GM18498 (cell line): ENCODE measurements around the gene SULT1A2.
"Not testable (repeated sequence)": the region's sequence is repeated elsewhere in the genome, so short reads cannot be mapped to it uniquely, and the experiment has no call there.

ENCODE experiments used
- ATAC-seq: cut with Tn5 transposase; IDR thresholded peaks from one replicate; pipeline ENCODE4 v1.9.1; 2021; ENCODE audit warnings: mild to moderate bottlenecking, moderate library complexity; ENCODE audit not compliant: unreplicated experiment

The SULT1A2 gene

DNA sequence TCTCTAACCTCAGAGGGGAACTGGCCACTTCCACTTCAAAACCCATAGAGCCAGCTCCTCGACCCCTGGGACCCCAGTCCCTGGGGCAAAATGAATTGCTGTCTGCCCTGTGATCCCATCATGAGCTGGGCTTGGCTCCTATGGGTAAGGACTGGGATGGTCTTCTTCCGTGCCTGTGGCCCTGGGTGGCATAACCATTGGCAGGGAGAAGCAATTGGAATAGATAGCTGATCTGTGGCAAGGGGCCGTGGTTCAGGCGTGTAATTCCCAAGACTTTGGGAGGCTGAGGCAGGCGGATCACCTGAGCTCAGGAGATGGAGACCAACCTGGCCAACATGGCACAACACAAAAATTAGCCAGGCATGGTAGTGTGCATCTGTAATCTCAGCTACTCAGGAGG lies 4.3 kb downstream of the SULT1A2 start:
- no peak for ATAC-seq

GRCh38 chr16:28591355-28591754 lies 5.5 kb downstream of the SULT1A2 start:
- no peak for ATAC-seq

DNA sequence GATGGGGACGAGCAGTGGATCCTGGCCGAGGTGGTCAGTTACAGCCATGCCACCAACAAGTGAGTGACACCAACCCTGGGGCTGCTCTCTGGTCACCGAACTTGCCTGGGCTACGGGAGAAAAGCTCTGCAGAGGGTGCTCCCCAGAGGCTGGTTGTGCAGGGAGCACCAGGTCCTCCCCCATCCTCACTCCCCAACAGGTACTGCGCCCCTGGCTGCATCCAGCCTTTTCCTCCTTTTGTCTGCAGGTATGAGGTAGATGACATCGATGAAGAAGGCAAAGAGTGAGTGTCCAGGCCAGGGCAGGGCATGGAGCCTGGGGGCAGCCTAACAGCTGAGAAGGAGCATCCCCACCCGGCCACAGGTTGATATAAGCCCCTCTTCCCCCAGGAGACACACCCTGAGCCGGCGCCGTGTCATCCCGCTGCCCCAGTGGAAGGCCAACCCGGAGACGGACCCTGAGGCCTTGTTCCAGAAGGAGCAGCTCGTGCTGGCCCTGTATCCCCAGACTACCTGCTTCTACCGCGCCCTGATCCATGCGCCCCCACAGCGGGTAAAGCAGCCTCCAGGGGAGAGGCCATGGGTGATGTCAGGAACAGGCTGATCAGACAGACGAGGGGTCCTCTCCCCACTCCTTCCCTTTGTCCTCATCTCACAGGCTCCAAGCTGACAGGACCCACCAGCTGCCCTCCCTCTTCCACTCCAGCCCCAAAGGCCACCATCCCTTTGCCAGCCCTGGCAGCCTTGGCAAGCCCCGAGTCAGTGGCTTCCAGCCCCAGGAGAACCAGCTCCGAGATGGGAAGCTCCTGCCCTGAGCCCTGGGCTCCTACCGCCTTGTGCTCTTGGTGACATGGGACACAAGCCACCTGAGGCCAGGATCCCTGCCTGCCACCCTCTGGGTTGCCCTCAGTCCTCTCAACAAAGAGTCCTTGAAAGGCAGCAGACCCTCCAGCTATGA lies 6.2 kb downstream of the SULT1A2 start:
- ATAC-seq: no peak

DNA sequence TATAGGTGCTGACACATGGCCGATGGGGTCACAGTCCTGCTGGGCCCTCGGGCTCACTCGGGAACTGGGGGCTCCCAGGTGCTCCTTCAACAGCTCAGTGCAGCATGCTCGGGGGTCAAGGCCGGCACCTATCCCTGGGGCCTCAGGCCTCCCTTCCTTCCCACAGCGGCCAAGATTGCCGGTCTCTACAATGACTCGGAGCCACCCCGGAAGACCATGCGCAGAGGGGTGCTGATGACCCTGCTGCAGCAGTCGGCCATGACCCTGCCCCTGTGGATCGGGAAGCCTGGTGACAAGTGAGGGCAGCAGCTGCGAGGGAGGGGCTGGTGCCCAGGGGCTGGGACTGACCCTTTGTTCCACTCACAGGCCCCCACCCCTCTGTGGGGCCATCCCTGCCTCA lies 6.9 kb downstream of the SULT1A2 start:
- no peak for ATAC-seq

DNA sequence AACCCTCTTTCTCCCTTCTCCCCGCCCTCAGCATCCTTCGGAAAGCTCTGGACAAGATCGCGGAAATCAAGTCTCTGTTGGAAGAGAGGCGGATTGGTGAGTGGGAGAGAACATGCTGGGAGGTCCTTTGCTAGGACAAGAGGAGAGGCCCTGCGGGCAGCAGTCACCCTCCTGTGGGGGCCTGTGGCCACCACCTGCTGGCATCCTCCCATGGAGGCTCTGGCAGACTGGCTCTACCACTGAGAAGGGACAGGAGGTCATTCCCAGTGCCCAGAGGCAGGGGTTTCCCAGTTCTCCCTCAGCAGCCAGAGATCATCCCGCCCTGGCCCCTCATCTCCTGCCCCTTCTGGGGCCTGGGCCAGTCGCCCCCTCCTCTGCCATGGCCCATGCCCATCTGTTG lies 7.8 kb downstream of the SULT1A2 start:
- ATAC-seq: no peak

DNA sequence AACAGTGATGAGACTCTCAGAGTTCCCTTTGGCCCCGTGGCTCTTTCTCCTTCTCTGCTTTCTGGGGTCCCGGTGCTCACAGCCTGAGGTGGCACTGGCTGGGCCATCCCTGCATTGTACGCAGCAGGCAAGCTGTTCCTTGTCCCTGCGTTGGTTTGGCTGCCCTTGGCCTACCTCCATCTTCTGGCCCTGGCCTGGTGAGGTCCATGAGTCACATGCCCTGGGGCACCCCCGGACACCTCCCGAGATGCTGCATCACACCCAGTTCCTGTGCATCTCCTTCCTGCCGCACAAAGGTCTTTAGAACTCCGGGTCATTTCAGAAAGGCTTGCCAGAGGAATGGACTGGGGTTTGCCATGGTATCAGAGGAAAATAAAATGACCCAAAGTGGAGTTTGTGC lies 9.5 kb downstream of the SULT1A2 start:
- ATAC-seq: no peak

- no peak for ATAC-seq
Measured at GRCh38 chr16:28586466-28586865, 10.4 kb downstream of the SULT1A2 start.

- no peak for ATAC-seq
Measured at GRCh38 chr16:28585674-28586073, 11.2 kb downstream of the SULT1A2 start.

GRCh38 chr16:28580726-28581315 lies 16.0 kb downstream of the SULT1A2 start:
- no peak for ATAC-seq

GRCh38 chr16:28575446-28576109 lies 21.3 kb downstream of the SULT1A2 start:
- ATAC-seq: no peak

DNA sequence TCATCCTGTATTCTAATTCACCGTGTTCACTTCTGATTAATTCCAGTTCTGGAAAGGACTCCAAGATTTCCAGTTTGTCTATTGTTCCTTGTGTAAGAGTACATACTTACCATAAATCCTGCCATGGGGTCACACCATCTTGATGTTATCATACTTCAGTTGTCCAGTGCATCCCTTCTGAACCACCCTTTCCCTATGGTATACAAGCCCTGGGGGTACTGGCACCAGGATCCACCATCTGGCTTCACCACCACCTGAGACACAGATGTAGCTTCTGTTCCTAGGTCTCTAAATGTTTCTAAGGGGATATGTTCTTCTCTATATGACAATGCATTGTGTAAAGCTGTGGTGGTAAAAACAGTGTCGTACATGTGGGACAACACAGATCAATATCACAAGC lies 21.9 kb downstream of the SULT1A2 start:
- ATAC-seq: no peak

DNA sequence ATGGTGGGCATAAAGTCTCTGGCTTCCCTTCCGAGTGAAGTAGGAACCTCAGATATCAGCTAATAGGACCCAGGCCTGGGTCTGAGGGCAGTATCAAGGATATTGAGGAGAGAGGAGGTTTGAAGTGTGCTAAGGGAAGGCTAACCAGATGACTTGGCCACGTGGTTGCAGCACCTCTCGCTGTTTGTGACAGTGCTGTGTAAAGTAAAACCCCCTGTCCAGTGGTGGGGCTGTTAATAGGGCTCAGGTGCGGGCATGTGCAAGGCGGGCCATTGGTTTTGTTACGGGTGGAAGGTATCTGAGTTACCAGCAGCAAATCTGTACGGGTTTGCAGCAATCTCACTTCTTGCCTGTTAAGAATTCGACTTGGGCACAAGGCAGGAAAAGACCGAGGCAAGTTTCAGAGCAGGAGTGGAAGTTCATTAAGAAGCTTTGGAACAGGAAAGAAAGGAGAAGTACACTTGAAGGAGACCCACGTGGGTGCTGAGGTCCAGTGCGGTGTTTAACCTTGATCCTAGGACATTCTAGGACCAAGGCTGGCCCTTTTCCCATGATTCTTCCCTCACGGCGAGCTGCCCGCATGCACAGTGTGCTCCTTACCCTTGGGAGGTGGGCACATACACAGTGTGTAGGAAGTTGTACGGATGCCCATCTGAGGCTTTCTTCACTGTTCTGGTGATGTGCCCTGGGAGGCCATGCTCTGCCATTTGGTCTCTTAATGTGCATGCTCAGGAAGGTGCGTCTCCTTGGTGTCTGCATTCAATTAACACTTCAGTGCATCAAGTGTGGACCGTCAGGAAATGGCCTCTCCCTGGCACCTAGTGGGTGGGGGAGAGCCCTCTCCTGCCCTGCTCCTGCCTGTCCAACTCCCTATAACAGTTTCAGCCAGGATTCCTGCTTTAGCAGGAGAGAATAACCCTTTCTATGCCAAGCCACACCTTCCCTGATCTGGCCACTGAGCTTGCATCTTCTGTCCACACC lies 22.8 kb downstream of the SULT1A2 start:
- no peak for ATAC-seq

- ATAC-seq: no peak
Measured at GRCh38 chr16:28572696-28573510, 23.9 kb downstream of the SULT1A2 start.

GRCh38 chr16:28569968-28570752 lies 26.7 kb downstream of the SULT1A2 start:
- no peak for ATAC-seq

DNA sequence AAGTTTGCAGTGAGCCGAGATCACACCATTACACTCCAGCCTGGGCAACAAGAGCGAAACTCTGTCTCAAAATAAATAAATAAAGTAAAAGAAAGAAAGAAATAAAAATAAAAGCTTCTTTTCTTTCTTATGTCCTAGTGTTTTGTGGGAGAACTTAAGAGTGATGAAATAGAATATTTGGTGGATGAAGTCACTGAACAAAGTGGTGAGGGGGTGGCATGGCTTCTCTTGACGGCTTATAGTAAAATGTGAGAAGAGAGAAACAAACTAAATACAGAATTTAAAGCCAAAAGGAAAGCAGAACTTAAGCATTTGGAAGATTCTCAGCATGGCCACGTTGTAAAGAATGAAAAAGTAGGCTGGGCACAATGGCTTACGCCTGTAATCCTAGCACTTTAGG lies 27.8 kb downstream of the SULT1A2 start:
- no peak for ATAC-seq

GRCh38 chr16:28567292-28567691 lies 29.6 kb downstream of the SULT1A2 start:
- ATAC-seq: no peak

- ATAC-seq: not testable (repeated sequence)
Measured at GRCh38 chr16:28566233-28566925, 30.5 kb downstream of the SULT1A2 start.

DNA sequence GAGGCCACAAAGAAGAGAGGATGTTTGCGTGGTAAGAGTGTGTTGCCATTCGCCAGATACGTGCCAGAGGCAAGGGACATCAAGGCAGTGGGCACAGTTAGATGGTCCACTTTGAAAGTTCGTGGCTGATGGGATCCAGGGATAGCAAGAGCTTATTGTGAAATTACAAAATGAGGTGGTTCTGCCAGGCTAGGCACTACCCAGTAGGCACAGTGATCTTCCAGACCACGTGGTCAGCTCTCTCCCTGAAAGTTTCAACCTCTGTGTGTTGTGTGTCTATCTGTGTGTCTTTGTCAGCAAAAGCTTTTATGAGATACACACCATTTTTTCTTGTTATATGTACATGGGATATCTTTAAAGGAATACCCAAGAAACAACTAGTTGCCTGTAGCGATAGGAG lies 33.6 kb downstream of the SULT1A2 start:
- ATAC-seq: no peak
